LNCaP clone FGC (cell line): Measurements from ENCODE around the gene BRCA1.
"Not testable (repeated sequence)": the region's sequence is repeated elsewhere in the genome, so short reads cannot be mapped to it uniquely, and the experiment has no call there.

Experiments used
- DNase-seq: peaks from one replicate; pipeline ENCODE4 v3.0.0-alpha.2; 2011; ENCODE audit warnings: low read depth
- H3K4me3 ChIP-seq: 2 replicates; pipeline ENCODE4 v1.5.1; 2011; ENCODE audit warnings: mild to moderate bottlenecking, low read depth, low read length, control low read depth
- CTCF ChIP-seq: IDR thresholded peaks from 2 replicates; pipeline ENCODE4 v1.5.1; 2012; ENCODE audit warnings: mild to moderate bottlenecking; ENCODE audit not compliant: control insufficient read depth, insufficient read depth; ENCODE audit errors: extremely low read depth

Gene BRCA1

GRCh38 chr17:43135454-43135819 lies 10.3 kb upstream of the BRCA1 start:
- DNase-seq = no peak
- TF ChIP-seq CTCF = no peak
- no peak overlapping the region for H3K4me3 ChIP-seq

- no peak for DNase-seq
- TF ChIP-seq CTCF = no peak
- H3K4me3 ChIP-seq = no peak overlapping the region
Measured at GRCh38 chr17:43134774-43135453, 9.8 kb upstream of the BRCA1 start.

GRCh38 chr17:43133439-43133838 lies 8.3 kb upstream of the BRCA1 start:
- H3K4me3 ChIP-seq, DNase-seq: not testable (repeated sequence)

GRCh38 chr17:43132117-43132516 lies 7.0 kb upstream of the BRCA1 start:
- no peak overlapping the region for H3K4me3 ChIP-seq
- DNase-seq = no peak
- no peak for TF ChIP-seq CTCF

GRCh38 chr17:43129671-43130010 lies 4.5 kb upstream of the BRCA1 start:
- no peak for TF ChIP-seq CTCF
- no peak overlapping the region for H3K4me3 ChIP-seq
- no peak for DNase-seq

GRCh38 chr17:43127333-43127876 lies 2.2 kb upstream of the BRCA1 start:
- H3K4me3 ChIP-seq = peak overlapping the region; percentile 72; the same call in 1 of the 2 replicates
- not testable (repeated sequence) for DNase-seq

- no peak for DNase-seq
- H3K4me3 ChIP-seq = peak overlapping the region; percentile 72
- no peak for TF ChIP-seq CTCF
Measured at GRCh38 chr17:43126911-43127290, 1.7 kb upstream of the BRCA1 start.
